Measurements from ENCODE around the gene GCH1.
A peak's percentile ranks its signal among the peaks of the same experiment; 100 is the strongest.
"Not testable (repeated sequence)": the region's sequence is repeated elsewhere in the genome, so short reads cannot be mapped to it uniquely, and the experiment has no call there.

GCH1 gene

GRCh38 chr14:54817506-54817905 is 85.1 kb downstream of the GCH1 start:
- DNase-seq, result no peak

GRCh38 chr14:54816450-54816849 is 86.2 kb downstream of the GCH1 start:
- DNase-seq, result no peak

- no peak for DNase-seq
Observed at GRCh38 chr14:54815515-54815914, 87.1 kb downstream of the GCH1 start.

DNA sequence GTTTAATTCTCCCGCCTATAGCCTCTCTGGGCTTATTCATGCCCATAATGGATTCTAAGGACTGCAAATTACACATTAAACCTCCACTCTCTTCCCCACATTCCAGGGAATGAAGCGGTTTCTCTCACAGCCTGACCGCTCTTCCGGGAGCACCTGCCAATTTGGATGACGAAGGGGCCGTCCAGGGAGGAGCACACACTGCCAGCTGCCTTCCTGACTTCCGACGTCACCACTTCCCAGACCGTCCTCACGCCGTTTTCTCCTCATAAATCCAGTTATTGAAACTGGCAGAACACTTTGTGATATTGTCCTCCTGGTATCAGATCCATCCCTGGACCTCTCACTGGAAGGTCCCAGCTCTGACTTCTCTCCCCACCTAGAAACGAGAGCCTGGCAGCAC is 87.6 kb downstream of the GCH1 start:
- DNase-seq, result no peak

DNA sequence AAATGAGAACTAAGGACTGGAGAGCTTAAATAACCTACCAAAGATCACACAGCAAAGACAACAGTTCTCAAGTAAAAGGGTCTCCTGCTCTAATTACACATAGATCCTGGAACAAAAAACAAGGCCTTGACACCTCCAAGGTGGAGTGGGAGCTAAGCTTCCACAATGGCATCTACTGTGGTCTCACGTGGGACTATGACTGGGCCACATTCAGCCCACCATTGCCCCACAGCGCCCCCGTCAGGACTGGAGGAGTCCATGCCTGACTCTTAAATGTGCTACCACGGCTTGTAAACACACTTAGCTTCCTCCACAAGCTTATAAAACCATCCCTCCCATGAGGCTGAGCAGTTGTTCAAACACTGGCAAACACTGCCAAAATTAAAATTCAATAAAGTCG is 88.5 kb downstream of the GCH1 start:
- DNase-seq, result no peak

DNA sequence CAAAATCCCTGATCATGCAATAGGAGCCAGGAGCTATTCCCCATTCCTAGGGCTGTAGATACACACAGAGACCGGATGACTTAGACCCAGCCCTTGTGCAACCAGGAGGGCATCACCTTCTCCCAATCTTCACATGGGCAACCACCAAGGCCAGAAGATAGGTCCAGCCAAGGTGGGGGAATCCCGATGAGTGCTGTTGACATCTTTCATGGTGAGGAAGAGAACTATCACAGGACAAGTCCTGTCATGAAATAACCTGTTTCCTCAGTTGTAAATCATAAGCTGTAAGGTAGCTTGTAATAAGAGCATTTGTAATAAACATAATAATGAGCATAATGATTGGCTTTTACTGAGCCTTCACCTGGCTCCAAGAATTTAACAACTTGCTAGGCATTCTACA is 89.5 kb downstream of the GCH1 start:
- DNase-seq, result no peak

GRCh38 chr14:54812617-54813016 is 90.0 kb downstream of the GCH1 start:
- DNase-seq, result no peak

DNA sequence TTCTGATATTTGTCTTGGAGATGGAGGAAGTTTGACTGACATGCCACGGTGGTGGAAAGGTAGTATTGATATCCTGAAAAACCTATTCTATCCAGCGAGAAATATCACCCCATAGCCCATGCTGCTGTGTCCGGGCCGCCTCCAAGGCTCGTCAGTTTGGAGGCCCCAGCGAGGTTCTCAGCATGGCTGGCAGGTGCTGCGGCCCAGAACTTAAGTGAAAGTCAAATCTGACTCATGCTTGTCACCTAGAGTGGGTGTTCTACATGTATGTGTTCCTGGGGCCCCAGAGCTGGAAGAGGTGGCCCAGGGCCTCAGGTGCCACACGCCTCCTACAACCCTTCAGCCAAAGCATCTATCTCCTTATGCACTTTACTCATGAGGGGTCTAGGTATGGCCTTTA is 92.9 kb downstream of the GCH1 start:
- DNase-seq, result no peak

GRCh38 chr14:54808326-54809161 is 94.1 kb downstream of the GCH1 start:
- DNase-seq, result no peak

DNA sequence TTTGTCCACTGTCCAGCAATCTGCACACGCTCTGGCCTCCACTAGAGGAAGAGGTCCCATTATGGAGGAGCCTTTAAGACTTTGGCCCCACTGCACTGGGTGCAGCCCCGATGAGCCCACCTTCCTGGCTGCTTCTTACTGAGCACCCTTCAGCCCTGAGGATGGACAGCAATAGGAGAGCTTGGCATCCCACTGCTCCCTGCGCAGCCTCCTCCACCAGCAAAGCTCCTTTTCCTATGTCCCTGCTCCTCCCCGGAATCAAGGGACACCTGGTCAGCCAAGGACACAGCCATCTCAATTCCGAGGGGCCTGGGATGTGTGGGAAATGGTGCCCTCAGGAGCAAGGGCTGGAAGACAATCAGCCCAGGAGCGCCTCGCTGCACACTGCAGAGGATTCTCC is 94.7 kb downstream of the GCH1 start:
- DNase-seq, result no peak

- DNase-seq, result no peak
Observed at GRCh38 chr14:54807428-54807827, 95.2 kb downstream of the GCH1 start.

GRCh38 chr14:54806616-54807015 is 96.0 kb downstream of the GCH1 start:
- DNase-seq, result no peak

GRCh38 chr14:54805445-54806322 is 96.9 kb downstream of the GCH1 start:
- peak; percentile 35 for DNase-seq

DNA sequence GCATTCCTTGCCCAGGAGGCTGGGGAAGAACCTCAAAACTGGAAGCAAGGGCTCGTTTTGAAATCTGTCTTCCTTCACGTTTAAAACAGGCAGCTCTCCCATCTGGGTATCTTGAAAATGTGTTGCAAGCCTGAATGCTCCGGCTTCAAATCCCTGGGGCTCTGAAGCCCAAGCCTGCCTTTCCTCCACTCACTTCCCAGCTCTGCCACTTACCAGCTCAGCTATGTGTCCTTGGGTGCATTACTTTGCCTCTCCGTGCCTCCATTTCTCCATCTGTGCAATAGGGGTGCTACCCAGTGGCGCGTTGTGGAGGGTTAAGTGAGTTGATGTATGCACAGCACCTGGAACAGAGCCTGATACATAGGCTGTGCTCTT is 97.6 kb downstream of the GCH1 start:
- DNase-seq, result no peak

GRCh38 chr14:54804538-54805041 is 98.0 kb downstream of the GCH1 start:
- DNase-seq, result no peak

DNA sequence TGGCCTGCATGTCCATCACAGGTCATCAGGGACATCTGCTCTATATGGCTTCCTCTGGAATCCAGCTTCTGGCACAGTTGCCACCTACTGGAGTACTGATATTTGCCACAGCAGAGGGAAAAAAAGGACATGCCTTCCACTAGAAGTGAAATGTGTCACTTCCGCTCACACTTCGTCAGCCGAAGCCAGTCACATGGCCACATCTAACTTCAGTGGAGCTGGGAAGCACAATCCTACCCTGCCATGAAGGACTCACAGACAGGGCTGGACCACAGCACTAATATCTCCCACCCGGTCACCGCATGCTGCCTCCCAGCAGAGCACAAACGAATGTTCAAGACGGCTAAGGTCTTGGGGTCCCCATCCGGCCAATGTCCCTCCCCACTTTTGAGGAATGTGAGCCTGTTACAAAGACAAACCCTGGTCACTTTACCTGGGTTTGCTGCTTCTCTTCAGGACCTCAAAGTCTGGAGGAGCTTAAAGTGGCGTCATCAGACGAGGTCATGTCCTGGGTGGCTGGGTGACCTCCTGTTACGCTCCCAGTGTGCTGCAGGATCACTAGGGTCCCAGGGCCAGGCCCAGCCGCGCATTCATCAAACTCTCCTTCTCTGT is 98.6 kb downstream of the GCH1 start:
- DNase-seq, result no peak

GRCh38 chr14:54803396-54803795 is 99.2 kb downstream of the GCH1 start:
- DNase-seq, result no peak

DNA sequence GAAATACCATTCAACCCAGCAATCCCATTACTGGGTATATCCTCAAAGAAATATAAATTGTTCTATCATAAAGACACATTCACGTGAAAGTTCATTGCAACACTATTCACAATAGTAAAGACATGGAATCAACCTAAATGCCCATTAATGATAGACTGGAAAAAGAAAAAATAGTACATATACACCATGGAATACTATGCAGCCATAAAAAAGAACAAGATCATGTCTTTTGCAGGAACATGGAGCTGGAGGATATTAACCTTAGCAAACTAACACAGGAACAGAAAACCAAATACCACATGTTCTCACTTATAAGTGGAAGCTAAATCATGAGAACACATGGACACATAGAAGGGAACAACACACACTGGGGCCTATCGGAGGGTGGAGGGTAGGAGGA is 101.1 kb downstream of the GCH1 start:
- not testable (repeated sequence) for DNase-seq

DNA sequence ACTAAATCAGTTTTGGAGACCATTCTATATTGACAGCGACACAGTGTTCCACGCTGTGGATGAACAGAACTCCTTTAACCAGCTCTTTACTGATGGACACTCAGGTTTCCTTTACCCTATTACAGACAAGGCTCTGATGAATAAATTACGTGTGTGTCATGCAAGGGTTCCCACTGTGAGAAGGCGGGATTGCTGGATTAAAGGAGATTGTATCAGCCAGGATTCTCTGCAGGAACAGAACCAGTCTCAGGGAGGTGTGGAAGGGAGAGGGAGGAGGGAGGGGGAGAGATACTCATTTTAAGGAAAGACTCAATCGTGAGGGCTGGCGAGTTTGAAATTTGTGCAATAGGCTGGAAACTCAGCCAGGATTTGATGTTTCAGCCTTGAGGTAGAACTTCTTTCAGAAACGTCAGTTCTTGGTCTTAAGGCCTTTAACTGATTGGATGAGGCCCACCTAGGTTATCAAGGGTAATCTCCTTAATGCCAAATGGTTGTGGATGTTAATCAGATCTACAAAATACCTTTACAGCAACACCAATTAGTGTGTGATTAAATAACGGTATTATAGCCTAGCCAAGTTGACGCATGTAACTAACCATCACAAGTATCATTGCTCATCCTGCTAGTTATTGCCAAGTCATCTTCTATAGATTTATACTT is 104.0 kb downstream of the GCH1 start:
- DNase-seq, result no peak

- DNase-seq, result no peak
Observed at GRCh38 chr14:54797986-54798385, 104.6 kb downstream of the GCH1 start.

- no peak for DNase-seq
Observed at GRCh38 chr14:54797556-54797955, 105.1 kb downstream of the GCH1 start.

- DNase-seq, result no peak
Observed at GRCh38 chr14:54796961-54797360, 105.7 kb downstream of the GCH1 start.

- no peak for DNase-seq
Observed at GRCh38 chr14:54794796-54795195, 107.8 kb downstream of the GCH1 start.
